Right renal pelvis (tissue), 4 donors: ENCODE data around the gene CEP44. TPM values are rescaled to one million over a fixed set of nuclear protein-coding genes. Genes with fewer than 3 reads are reported as not detected.
"Not testable (repeated sequence)": the region's sequence is repeated elsewhere in the genome, so short reads cannot be mapped to it uniquely, and the experiment has no call there.

Source experiments
- DNase-seq, 4 donors: peaks; one replicate each; pipeline ENCODE4 v3.0.0-alpha.2; 2013; ENCODE audit warnings: low read depth in 4 of 4, low spot score in 3 of 4, missing footprints in 1 of 4
- polyA plus RNA-seq, 4 donors: library from polyadenylated mRNA; unstranded; fragments of 120-200 nt; gene quantifications; one replicate each; pipeline ENCODE4 v1.2.1, GENCODE V29; 2013; ENCODE audit not compliant: insufficient read length in 4 of 4

CEP44 gene
- polyA plus RNA-seq, 4 donors = 17.7 to 26.0 (median 20.9) TPM

DNA sequence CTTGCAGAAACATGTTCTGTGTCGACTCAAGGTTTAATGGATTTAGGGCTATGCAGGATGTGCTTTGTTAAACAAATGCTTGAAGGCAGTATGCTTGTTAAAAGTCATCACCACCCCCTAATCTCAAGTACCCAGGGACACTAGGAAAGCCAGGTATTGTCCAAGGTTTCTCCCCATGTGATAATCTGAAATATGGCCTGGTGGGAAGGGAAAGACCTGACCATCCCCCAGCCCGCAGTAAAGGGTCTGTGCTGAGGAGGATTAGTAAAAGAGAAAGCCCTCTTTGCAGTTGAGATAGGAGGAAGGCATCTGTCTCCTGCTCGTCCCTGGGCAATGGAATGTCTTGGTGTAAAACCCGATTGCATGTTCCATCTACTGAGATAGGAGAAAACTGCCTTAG, 96.5 kb downstream of the CEP44 start:
- DNase-seq = not testable (repeated sequence)

DNA sequence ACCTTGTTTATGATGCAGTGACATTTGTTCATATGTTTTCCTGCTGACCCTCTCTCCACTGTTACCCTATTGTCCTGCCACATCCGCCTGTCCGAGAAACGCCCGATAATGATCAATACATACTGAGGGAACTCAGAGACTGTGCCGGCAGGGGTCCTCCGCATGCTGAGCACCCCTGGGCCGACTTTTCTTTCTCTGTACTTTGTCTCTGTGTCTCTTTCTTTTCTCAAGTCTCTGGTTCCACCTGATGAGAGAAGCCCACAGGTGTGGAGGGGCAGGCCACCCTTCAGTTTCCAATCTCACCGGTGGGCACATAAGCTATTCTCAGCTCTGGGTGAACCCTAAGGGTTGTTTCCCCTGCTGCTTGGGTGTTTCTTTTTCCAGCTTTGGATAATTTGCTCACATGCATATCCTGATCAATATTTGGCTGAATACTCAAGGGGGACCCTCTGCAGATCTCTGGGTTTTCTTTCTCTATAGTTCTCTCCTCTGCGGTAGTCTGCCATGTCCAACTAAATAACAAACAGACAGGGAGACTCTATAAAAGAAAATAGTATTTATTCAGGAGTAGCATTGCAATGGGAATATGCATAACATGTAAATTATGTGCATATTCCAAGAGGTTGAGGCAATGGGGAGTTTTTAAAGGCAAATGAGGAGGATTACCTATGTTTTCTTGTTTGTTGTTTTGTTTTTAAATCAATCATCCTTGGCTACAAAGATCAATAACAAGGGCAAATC, 97.2 kb downstream of the CEP44 start:
- DNase-seq = no peak

DNA sequence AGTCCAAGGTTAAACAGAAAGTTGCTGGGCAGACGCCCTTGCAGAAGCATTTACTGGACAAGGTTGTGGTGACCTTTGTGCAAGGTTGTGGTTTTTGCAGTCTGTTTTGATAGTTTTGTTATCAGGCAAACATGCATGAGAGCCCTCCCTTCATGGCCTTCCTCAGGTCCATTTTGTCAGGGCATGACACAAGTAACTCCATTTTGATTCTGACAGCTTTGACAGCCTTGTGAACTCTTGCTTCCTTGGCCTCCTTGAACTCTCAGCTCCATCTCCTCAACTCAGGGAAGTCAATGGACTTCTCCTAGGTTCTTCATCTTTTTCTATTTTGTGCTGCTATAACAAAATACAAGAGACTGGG, 97.7 kb downstream of the CEP44 start:
- DNase-seq = no peak

Other genes starting within 250 kb of the CEP44 start
- gene FBXO8, start 244 bp upstream of the CEP44 start, polyA plus RNA-seq = 10 to 100 TPM; 33.5 to 42.1 (median 40.1) TPM
- 100 to 1,000 TPM in 2 of 4 donors, 10 to 100 TPM in 2; 58.1 to 134 (median 86.9) TPM for gene HPGD, start 238.6 kb downstream of the CEP44 start, polyA plus RNA-seq